Panc1 (cell line): ENCODE data around the gene ATRAID.

Experiments used
- CTCF ChIP-seq: fragments of 450-650 bp; IDR thresholded peaks from 2 replicates; pipeline ENCODE4 v1.5.1; 2017; ENCODE audit warnings: mild to moderate bottlenecking
- POLR2AphosphoS5 ChIP-seq: IDR thresholded peaks from 2 replicates; pipeline ENCODE4 v1.6.1; 2012; ENCODE audit warnings: mild to moderate bottlenecking, low read depth, low read length, moderate library complexity
- SIN3A ChIP-seq: IDR thresholded peaks from 2 replicates; pipeline ENCODE4 v1.6.1; 2012; ENCODE audit warnings: low read depth, mild to moderate bottlenecking, low read length, moderate library complexity, borderline replicate concordance; ENCODE audit not compliant: insufficient read depth

GRCh38 chr2:27222407-27222806 lies 10.6 kb downstream of the ATRAID start:
- TF ChIP-seq POLR2AphosphoS5 = no peak
- no peak for TF ChIP-seq CTCF
- TF ChIP-seq SIN3A = no peak
